ENCODE data around the gene PCIF1.
A peak's percentile ranks its signal among the peaks of the same experiment; 100 is the strongest.

DNA sequence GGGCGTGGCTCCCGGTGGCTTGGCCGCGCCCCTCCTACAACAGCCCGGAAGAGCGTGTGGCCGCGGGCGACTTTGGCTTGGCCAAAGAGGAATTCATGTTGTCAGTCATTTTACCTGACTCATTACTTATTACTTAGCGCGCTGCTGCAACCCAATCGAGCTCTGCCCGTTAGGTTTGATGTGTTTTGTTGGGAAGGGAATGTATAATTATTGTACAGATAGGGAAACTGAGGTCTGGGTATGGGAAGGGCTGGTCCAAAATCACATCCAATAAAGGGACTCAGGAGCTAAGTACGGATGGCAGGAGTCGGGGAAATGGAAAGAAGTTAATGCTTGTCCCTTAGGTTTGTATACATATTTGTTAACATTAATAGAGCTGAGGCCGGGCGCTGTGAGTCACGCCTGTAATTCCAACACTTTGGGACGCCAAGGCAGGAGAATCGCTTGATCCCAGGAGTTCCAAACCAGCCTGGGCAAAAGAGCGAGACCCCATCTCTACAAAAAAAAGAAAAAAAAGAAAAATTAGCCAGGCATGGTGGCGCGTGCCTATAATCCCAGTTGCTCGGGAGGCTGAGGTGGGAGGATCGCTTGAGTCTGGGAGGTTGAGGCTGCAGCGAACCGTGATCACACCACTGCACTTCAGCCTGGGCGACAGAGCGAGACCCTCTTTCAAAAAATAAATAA lies 38.2 kb downstream of the PCIF1 start:
- TF ChIP-seq, protein P1, sequence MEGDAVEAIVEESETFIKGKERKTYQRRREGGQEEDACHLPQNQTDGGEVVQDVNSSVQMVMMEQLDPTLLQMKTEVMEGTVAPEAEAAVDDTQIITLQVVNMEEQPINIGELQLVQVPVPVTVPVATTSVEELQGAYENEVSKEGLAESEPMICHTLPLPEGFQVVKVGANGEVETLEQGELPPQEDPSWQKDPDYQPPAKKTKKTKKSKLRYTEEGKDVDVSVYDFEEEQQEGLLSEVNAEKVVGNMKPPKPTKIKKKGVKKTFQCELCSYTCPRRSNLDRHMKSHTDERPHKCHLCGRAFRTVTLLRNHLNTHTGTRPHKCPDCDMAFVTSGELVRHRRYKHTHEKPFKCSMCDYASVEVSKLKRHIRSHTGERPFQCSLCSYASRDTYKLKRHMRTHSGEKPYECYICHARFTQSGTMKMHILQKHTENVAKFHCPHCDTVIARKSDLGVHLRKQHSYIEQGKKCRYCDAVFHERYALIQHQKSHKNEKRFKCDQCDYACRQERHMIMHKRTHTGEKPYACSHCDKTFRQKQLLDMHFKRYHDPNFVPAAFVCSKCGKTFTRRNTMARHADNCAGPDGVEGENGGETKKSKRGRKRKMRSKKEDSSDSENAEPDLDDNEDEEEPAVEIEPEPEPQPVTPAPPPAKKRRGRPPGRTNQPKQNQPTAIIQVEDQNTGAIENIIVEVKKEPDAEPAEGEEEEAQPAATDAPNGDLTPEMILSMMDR (IDR thresholded peaks at IDR 0.05) = no peak
- TF ChIP-seq POLR2A (IDR thresholded peaks at IDR 0.05) = peak in 1 of 4 donors; percentile 12
